ENCODE measurements around the gene ACTL9. TPM values are rescaled to one million over a fixed set of nuclear protein-coding genes. Genes with fewer than 3 reads are reported as not detected.

Gene ACTL9
- total and polyA plus RNA-seq, 2 donors from 2014 or later, result not detected

GRCh38 chr19:8697671-8698432 is 743 bp downstream of the ACTL9 start:
- peak in 1 of 5 donors; percentile 69 for DNase-seq
- no peaks in the 10 kb centered on the region for H3K27me3 ChIP-seq (ENCODE audit: control insufficient read depth, insufficient read depth, low read length)

DNA sequence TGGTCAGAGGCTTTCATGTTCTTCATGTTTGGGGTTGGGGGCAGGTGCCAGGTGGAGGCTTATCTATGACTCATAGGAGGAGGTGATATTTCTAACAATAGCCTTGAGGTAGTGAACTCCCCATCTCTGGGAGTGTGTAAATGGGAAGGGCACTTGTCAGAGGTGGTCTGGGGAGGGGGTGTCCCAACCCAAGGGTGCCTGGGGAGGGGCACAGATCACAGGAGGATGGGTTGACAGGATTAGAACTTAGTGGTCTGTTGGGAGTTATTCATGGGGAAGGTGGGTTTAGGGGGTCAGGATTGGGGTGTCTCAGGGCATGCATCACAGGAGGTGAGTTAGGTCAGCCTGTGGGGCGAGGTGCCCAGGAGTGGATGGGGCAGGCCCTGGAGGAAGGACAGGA is 1.6 kb downstream of the ACTL9 start:
- Histone ChIP-seq H3K36me3 (ENCODE audit: control insufficient read depth in 2 of 3, insufficient read depth in 3 of 3, low read length in 3 of 3) (no peaks in the 10 kb centered on the region), H3K4me3 (ENCODE audit: low read length in 3 of 3) (no peak overlapping the region), H3K4me1 (ENCODE audit: control insufficient read depth in 2 of 3, insufficient read depth in 2 of 3, low read depth in 1 of 3, low read length in 3 of 3) (no peaks in the 10 kb centered on the region), H3K9me3 (ENCODE audit: control insufficient read depth in 2 of 3, insufficient read depth in 1 of 3, low read length in 3 of 3) (no peaks in the 10 kb centered on the region), H3K27me3 (ENCODE audit: control insufficient read depth, insufficient read depth, low read length) (no peaks in the 10 kb centered on the region), H3K9ac (ENCODE audit: low read length in 3 of 3) (no peak overlapping the region), H3K27ac (ENCODE audit: low read depth in 2 of 2, low read length in 2 of 2) (no peak overlapping the region)
- intact Hi-C loops (cut with DNase I), result no loop called here
- no peak for FAIRE-seq
- no peak for TF ChIP-seq CTCF (IDR thresholded peaks at IDR 0.05; ENCODE audit: borderline replicate concordance, extremely low read depth, insufficient read depth)
- no peak for DNase-seq

More at GRCh38 chr19:8697671-8698432, 743 bp downstream of the ACTL9 start:
- Histone ChIP-seq H3K36me3 (ENCODE audit: control insufficient read depth in 2 of 3, insufficient read depth in 3 of 3, low read length in 3 of 3) (no peaks in the 10 kb centered on the region), H3K4me1 (ENCODE audit: control insufficient read depth in 2 of 3, insufficient read depth in 2 of 3, low read depth in 1 of 3, low read length in 3 of 3) (no peaks in the 10 kb centered on the region), H3K9ac (ENCODE audit: low read length in 3 of 3) (no peak overlapping the region), H3K9me3 (ENCODE audit: control insufficient read depth in 2 of 3, insufficient read depth in 1 of 3, low read length in 3 of 3) (no peaks in the 10 kb centered on the region), H3K27ac (ENCODE audit: low read depth in 2 of 2, low read length in 2 of 2) (no peak overlapping the region), H3K4me3 (ENCODE audit: low read length in 3 of 3) (no peak overlapping the region)
- no peak for TF ChIP-seq CTCF (IDR thresholded peaks at IDR 0.05; ENCODE audit: borderline replicate concordance, extremely low read depth, insufficient read depth)
- FAIRE-seq, result no peak
- intact Hi-C loops (cut with DNase I), result no loop called here

DNA sequence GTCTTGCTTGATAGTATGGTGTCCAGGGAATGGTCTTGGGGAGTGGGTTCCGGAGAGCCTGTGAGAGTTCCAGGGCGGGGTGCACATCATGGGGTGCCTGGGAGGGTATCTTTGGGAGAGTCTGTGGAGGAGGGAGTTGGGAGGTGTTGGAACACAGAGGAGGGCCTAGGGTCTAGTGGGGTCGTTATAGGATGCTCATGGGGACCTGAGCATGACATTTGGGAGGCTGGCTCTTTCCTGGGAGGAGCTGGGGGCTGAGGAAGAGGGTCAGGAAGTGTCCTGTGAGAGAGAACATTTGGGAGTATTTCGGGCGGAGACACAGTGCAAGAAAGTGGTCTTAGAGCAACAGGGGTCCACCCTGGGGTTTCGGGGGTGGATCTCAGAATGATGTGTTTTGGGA is 2.7 kb downstream of the ACTL9 start:
- Histone ChIP-seq H3K27me3 (ENCODE audit: control insufficient read depth, insufficient read depth, low read length) (no peaks in the 10 kb centered on the region), H3K4me3 (ENCODE audit: low read length in 3 of 3) (no peak overlapping the region), H3K9me3 (ENCODE audit: control insufficient read depth in 2 of 3, insufficient read depth in 1 of 3, low read length in 3 of 3) (no peaks in the 10 kb centered on the region), H3K27ac (ENCODE audit: low read depth in 2 of 2, low read length in 2 of 2) (no peak overlapping the region), H3K4me1 (ENCODE audit: control insufficient read depth in 2 of 3, insufficient read depth in 2 of 3, low read depth in 1 of 3, low read length in 3 of 3) (no peaks in the 10 kb centered on the region), H3K36me3 (ENCODE audit: control insufficient read depth in 2 of 3, insufficient read depth in 3 of 3, low read length in 3 of 3) (no peaks in the 10 kb centered on the region), H3K9ac (ENCODE audit: low read length in 3 of 3) (no peak overlapping the region)
- intact Hi-C loops (cut with DNase I), result no loop called here
- no peak for TF ChIP-seq CTCF (IDR thresholded peaks at IDR 0.05; ENCODE audit: borderline replicate concordance, extremely low read depth, insufficient read depth)
- FAIRE-seq (no peak), DNase-seq (no peak)
